Caco-2 (cell line): ENCODE data around the gene PLP2. TPM values are rescaled to one million over a fixed set of nuclear protein-coding genes. Genes with fewer than 3 reads are reported as not detected.

ENCODE experiments used
- BruUV-seq: library from RNA; stranded (reverse); fragments of 400-500 nt; replicated peaks from 2 replicates; lab custom pipeline; 2021; lab: Mats Ljungman, UMichigan
- CTCF ChIA-PET: fragments of 300-600 bp; sonication (Branson Sonifier 250); formaldehyde crosslinking; loops from one replicate; lab custom pipeline; 2022; ENCODE audit warnings: antibody characterized with exemption; lab: Charles Lee
- POLR2A ChIA-PET: fragments of 300-600 bp; sonication (Branson Sonifier 250); formaldehyde crosslinking; loops from one replicate; lab custom pipeline; 2022; ENCODE audit warnings: antibody characterized with exemption; lab: Charles Lee
- DNase-seq, 2 experiments: peaks; one replicate each; pipeline versions ENCODE4 v3.0.0 to v3.0.0-alpha.2; 2020 to 2022
- H3K27me3 ChIP-seq: replicated peaks from 2 replicates; pipeline ENCODE4 v1.6.0; 2011; ENCODE audit warnings: low read length; ENCODE audit not compliant: control insufficient read depth, insufficient read depth
- H3K36me3 ChIP-seq: 2 replicates; pipeline ENCODE4 v1.5.1; 2011; ENCODE audit warnings: low read length; ENCODE audit not compliant: control insufficient read depth, insufficient read depth
- H3K4me1 ChIP-seq: fragments of 250-450 bp; sonication (Bioruptor Pico); 2 replicates; pipeline ENCODE4 v1.5.1; 2020; ENCODE audit warnings: mild to moderate bottlenecking
- H3K4me3 ChIP-seq: 2 replicates; pipeline ENCODE4 v1.5.1; 2011; ENCODE audit warnings: low read depth, mild to moderate bottlenecking, control low read depth, low read length
- H3K9me3 ChIP-seq: fragments of 250-450 bp; sonication (Bioruptor Pico); 2 replicates; pipeline ENCODE4 v1.5.1; 2020; ENCODE audit warnings: mild to moderate bottlenecking, moderate library complexity
- H3K27ac Mint-ChIP-seq: one replicate; pipeline ENCODE4 v1.8.0; 2022; ENCODE audit warnings: mixed read lengths; ENCODE audit not compliant: unreplicated experiment
- H3K27me3 Mint-ChIP-seq: one replicate; pipeline ENCODE4 v1.8.0; 2022; ENCODE audit warnings: mixed read lengths; ENCODE audit not compliant: insufficient read depth, unreplicated experiment
- H3K36me3 Mint-ChIP-seq: one replicate; pipeline ENCODE4 v1.8.0; 2022; ENCODE audit warnings: mild to moderate bottlenecking, mixed read lengths; ENCODE audit not compliant: insufficient read depth, unreplicated experiment
- H3K4me1 Mint-ChIP-seq: one replicate; pipeline ENCODE4 v1.8.0; 2022; ENCODE audit warnings: low read depth, mixed read lengths; ENCODE audit not compliant: unreplicated experiment
- H3K4me3 Mint-ChIP-seq: one replicate; pipeline ENCODE4 v1.8.0; 2022; ENCODE audit warnings: mild to moderate bottlenecking, moderate library complexity, mixed read lengths; ENCODE audit not compliant: unreplicated experiment
- H3K9me3 Mint-ChIP-seq: one replicate; pipeline ENCODE4 v1.8.0; 2022; ENCODE audit warnings: mixed read lengths; ENCODE audit not compliant: unreplicated experiment
- intact Hi-C: fragments of 100-400 bp; cut with micrococcal nuclease; formaldehyde crosslinking; loops from one replicate; pipeline ENCODE4 v1.10.0; 2022; ENCODE audit not compliant: unreplicated experiment
- total RNA-seq: library from RNA; stranded (reverse); gene quantifications from 2 replicates; pipeline ENCODE4 v1.2.3, GENCODE V29; 2022
- TF ChIP-seq, protein P1 (sequence below), 2 experiments: fragments of 200-600 bp in 1 of 2; IDR thresholded peaks; 1 replicate in 1 of 2; 2 replicates in 1 of 2; pipeline versions ENCODE4 v1.5.1 to v1.8.0; 2011 to 2022; ENCODE audit warnings: antibody characterized with exemption in 1 of 2, control low read depth in 1 of 2, inconsistent platforms in 1 of 2, low read depth in 1 of 2, low read length in 1 of 2, mild to moderate bottlenecking in 1 of 2, moderate library complexity in 1 of 2; ENCODE audit not compliant: insufficient read depth in 1 of 2, severe bottlenecking in 1 of 2, unreplicated experiment in 1 of 2

The PLP2 gene
- total RNA-seq, 1 experiment from 2014 or later, result 54.2 TPM

DNA sequence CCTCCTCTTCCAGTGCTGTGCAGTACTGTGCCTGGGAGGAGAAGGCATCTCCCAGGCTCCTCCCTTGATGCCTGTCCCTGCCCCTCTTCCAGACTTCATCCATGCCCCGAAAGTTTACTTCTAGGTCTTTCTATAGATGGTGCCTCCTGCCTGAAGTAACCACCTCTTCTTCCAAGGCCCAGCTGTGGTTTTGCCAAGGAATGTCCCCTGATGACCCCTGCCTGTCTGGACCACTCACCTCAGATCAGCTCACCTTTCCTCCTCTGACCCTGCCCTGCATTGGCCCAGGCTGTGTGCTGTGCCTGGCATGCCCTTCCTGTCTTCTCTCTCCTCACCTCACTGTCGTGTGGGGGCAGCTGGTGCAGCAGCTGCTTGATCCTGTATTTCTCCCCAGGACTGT, 7.7 kb downstream of the PLP2 start:
- H3K36me3 Mint-ChIP-seq, result peaks cover 22% of the 10 kb centered on the region
- Histone ChIP-seq H3K4me1 (no peaks in the 10 kb centered on the region), H3K4me3 (no peak overlapping the region), H3K27me3 (no peaks in the 10 kb centered on the region), H3K9me3 (no peaks in the 10 kb centered on the region), H3K36me3 (no peaks in the 10 kb centered on the region)
- H3K27me3 Mint-ChIP-seq, result no peaks in the 10 kb centered on the region
- H3K4me3 Mint-ChIP-seq, result no peak overlapping the region
- TF ChIP-seq, protein P1, sequence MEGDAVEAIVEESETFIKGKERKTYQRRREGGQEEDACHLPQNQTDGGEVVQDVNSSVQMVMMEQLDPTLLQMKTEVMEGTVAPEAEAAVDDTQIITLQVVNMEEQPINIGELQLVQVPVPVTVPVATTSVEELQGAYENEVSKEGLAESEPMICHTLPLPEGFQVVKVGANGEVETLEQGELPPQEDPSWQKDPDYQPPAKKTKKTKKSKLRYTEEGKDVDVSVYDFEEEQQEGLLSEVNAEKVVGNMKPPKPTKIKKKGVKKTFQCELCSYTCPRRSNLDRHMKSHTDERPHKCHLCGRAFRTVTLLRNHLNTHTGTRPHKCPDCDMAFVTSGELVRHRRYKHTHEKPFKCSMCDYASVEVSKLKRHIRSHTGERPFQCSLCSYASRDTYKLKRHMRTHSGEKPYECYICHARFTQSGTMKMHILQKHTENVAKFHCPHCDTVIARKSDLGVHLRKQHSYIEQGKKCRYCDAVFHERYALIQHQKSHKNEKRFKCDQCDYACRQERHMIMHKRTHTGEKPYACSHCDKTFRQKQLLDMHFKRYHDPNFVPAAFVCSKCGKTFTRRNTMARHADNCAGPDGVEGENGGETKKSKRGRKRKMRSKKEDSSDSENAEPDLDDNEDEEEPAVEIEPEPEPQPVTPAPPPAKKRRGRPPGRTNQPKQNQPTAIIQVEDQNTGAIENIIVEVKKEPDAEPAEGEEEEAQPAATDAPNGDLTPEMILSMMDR (IDR thresholded peaks at IDR 0.05; ENCODE audit: insufficient read depth in 1 of 2, low read depth in 1 of 2, low read length in 1 of 2, severe bottlenecking in 1 of 2, unreplicated experiment in 1 of 2), result no peak
- DNase-seq, result no peak
- BruUV-seq, result no TSS peak
- H3K9me3 Mint-ChIP-seq, result no peaks in the 10 kb centered on the region
- intact Hi-C loops, result loop anchor here (10.0 kb wide), 1 partner anchor 55 kb away; the partner anchor contains the start of genes CACNA1F and CCDC22
- ChIA-PET POLR2A (no interaction called here), CTCF (no interaction called here)
- no peak overlapping the region for H3K27ac Mint-ChIP-seq
- H3K4me1 Mint-ChIP-seq, result peaks cover 11% of the 10 kb centered on the region

DNA sequence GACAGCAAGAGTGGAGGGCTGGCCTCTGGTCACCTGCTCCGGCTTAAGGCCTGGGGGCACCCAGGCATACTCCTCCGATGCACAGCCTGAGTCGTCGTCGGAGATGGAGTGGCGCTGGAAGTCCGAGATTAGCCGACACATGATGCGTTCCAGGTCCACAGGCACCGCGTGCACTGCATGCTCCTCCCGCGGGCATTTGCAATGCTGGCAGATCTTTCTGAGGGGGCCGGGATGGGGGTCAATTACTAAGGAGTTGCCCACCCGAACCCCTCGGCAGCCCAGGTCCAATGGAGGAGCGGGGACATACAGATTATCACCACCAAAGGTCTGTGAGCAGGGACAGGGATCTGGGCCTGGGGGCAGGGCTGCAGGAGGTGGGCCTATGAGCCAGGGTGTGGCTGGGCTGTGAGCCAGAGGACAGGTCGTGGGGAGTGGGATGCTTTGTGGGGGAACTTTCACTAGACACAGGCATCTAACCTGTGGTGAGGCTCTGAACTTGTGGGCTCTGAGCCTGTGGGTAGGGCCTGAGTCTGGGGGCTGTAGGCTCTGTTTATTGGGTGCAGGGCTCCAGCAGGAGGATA, 12.1 kb downstream of the PLP2 start:
- no peaks in the 10 kb centered on the region for H3K36me3 ChIP-seq
- Mint-ChIP-seq H3K27me3 (no peaks in the 10 kb centered on the region), H3K4me1 (no peaks in the 10 kb centered on the region), H3K4me3 (peak overlapping the region; percentile 66), H3K27ac (peak overlapping the region; percentile 73), H3K9me3 (no peaks in the 10 kb centered on the region), H3K36me3 (peaks cover 11% of the 10 kb centered on the region)
- intact Hi-C loops, result no loop called here
- H3K4me3 ChIP-seq, result no peak overlapping the region
- TF ChIP-seq, protein P1 (IDR thresholded peaks at IDR 0.05; ENCODE audit: insufficient read depth in 1 of 2, low read depth in 1 of 2, low read length in 1 of 2, severe bottlenecking in 1 of 2, unreplicated experiment in 1 of 2), result no peak
- CTCF ChIA-PET, result interaction anchor here (0.6 kb wide), 1 partner anchor 18 kb away, joined by 4 read pairs; no protein-coding TSS in a partner anchor
- DNase-seq, result no peak
- no TSS peak for BruUV-seq
- H3K27me3 ChIP-seq, result no peaks in the 10 kb centered on the region
- POLR2A ChIA-PET, result no interaction called here
- H3K9me3 ChIP-seq, result no peaks in the 10 kb centered on the region
- 0 out of 2 replicates have a peak, but pooled peaks cover 5% of the 10 kb centered on the region for H3K4me1 ChIP-seq

DNA sequence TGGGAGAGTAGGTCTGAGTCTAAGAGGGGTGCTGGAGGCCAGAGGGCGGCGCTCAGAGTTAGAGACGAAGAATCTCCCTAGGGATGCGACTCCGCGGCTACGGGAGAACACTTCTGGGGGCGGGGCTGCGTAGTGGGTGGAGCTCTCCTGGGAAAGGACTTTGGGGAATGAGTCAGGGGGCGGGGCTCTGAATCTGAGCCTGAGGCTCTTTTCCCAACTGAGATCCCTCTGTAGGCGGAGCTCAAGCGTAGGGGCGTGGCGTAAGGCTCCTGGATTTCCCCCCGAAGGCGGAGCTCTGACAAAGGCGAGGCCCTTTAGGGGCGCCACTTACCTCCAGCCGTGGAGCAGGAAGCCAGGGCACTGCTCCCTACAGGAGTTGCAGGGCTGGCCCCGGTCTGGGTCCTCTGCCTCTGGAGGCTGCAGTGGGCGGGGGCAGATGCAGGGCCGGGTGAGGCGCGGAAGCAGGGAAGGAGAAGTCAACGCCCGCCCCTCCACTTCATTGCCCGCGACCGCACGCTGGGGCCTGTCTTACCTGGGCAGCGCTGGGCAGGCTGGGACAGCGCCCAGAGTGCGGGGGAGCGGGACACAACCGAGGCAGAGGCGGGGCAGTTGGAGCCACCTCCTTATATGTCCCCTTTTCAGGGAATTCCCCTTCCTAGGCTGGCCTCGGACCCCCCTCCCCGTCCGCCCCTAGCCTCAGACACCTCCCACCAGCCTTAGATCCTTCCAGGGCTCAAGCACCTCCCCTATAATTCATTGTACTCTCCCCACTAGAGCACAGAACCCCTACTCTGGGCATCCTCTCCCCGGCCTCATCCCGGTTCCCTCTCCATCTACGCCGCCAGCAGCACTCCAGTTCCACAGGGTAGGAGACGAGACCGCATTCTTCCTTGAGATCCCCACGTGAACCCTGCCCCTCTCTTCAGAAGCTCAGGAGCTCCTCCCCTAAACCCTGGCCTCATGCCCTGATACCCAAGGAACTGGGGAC, 12.9 kb downstream of the PLP2 start:
- Mint-ChIP-seq H3K9me3 (no peaks in the 10 kb centered on the region), H3K36me3 (peaks cover 11% of the 10 kb centered on the region), H3K4me3 (peak overlapping the region; percentile 66), H3K27me3 (no peaks in the 10 kb centered on the region), H3K4me1 (peaks cover 3% of the 10 kb centered on the region), H3K27ac (peak overlapping the region; percentile 73)
- H3K27me3 ChIP-seq, result no peaks in the 10 kb centered on the region
- intact Hi-C loops, result no loop called here
- peak in 1 of 2 experiments; percentile 59 for DNase-seq
- no peaks in the 10 kb centered on the region for H3K9me3 ChIP-seq
- TF ChIP-seq, protein P1 (IDR thresholded peaks at IDR 0.05; ENCODE audit: insufficient read depth in 1 of 2, low read depth in 1 of 2, low read length in 1 of 2, severe bottlenecking in 1 of 2, unreplicated experiment in 1 of 2), result no peak
- no peak overlapping the region for H3K4me3 ChIP-seq
- peaks cover 5% of the 10 kb centered on the region; the same call in 1 of the 2 replicates for H3K4me1 ChIP-seq
- BruUV-seq, result no TSS peak
- POLR2A ChIA-PET, result no interaction called here
- no peaks in the 10 kb centered on the region for H3K36me3 ChIP-seq
- CTCF ChIA-PET, result interaction anchor here (0.6 kb wide), 1 partner anchor 17 kb away, joined by 4 read pairs; no protein-coding TSS in a partner anchor
